SHP77 treated with DMSO at 0.1 percent for 48 hours (cell line): ENCODE data around the gene TTC39B.
"Not testable (repeated sequence)": the region's sequence is repeated elsewhere in the genome, so short reads cannot be mapped to it uniquely, and the experiment has no call there.

Experiments
- DNase-seq: peaks from one replicate; lab custom pipeline; 2025; lab: John Stamatoyannopoulos, UW

TTC39B gene

DNA sequence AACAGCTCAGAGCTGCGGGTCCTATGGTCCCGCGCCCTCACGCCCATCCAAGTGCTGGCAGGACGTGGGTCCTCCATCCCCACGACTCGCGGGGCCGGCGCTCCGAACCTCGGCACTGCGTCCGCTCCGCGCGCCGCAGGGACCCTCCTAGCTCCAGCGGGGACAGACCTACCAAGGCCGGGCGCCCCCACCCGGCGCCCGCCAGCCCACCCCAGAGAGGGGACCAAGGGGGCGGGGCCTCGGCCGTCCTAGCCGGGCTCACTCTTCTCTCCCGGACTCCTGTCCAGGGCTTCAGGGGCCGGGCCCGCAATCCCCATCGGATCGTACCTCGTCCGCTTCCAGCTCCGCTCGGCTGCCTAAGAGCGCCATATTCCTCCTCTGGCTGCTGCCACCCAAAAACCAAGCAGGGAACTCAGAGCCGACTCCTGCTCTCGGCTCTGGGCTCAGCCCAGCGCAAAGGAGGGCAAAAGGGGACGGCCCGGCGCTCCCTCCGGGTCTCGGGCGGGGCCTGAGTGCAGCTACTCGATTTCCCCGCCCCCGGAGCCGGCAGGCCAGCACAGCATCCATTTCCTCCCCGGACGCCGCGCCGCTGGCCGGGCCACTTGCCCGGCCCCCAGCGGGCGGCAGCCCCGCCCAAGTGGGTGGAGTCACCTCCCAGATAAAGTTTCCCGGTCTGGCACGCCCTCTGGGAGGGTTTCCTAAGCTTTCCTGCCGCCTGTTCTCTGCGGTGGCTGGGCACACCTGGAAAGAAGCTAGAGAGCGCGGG lies at the start of gene TTC39B:
TTC39B (minus strand) TSS at position 460 of the 766 bp plus-strand sequence; CDS start at position 369, 91 bp downstream.
- peak; percentile 63 for DNase-seq

- DNase-seq, result no peak
Measured at GRCh38 chr9:15355669-15356068, 48.7 kb upstream of the TTC39B start.

DNA sequence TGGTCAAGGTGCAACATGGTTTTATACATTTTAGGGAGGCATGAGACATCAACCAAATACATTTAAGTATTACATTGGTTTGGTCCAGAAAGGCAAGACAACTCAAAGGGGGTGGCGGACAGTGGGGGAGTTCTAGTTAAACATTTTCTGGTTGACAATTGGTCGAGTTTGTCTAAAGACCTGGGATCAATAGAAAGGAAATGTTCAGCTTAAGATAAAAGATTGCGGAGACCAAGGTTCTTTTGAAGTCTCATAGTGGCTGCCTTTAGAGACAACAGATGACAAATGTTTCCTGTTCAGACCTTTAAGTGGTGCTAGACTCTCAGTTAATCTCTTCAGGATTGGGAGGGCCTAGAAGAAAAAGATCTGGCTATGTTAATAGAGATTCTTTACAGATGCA lies 47.7 kb upstream of the TTC39B start:
- DNase-seq, result no peak

DNA sequence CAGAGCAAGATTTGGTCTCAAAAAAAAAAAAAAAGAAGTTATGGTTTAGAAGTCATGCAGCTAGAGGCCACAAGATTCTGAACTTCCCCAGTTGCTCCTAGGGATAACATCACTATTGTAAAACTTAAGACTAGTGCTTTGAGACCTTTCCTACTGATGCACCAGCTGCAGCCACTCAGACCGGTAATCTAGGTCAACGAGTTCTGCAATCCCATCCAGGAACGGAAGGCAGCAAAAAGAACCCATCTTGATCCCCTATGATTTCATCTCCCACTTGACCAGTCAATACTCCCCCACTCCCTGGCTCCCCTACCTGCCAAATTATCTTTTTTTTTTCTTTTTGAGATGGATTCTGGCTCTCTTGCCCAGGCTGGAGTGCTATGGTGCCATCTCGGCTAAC lies 46.9 kb upstream of the TTC39B start:
- DNase-seq, result no peak

GRCh38 chr9:15352306-15352705 lies 45.3 kb upstream of the TTC39B start:
- no peak for DNase-seq

DNA sequence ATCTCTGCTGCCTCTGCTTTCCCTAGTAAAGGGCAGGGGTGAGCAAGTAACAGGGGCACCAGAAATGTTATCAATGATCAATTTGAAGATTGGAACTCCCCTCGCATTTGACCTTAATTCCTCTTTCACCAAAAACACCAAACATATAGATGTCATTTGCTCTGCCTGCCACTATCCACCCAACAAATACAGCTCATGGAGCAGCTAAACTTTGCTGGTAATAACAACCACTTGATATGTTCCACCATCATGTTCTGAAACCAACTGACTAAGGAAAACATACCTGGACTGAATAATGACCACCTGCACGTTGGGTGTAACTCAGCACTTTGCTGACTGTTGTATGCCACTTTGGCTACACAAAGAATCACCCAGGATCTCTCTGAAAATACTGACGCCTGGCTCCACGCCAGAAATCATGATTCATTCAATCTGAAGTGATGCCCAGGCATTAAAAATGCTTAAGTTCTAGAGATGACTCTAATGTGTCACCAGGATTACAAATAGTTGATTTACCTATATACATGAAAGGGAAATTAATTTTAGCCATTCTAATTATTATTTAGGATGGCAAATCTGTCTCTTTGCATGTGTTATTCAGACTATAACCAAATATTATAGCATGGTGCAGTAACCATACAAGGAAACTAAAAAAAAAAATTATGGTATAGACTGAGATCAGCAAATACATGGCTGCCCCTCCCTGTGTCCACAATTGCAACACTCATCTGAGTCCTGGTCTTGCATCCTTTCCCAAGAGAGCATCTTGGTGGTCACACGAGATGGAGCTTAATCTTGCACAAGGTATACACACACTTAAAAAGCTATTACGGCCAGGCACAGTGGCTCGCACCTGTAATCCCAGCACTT lies 43.1 kb upstream of the TTC39B start:
- DNase-seq, result peak; percentile 20

DNA sequence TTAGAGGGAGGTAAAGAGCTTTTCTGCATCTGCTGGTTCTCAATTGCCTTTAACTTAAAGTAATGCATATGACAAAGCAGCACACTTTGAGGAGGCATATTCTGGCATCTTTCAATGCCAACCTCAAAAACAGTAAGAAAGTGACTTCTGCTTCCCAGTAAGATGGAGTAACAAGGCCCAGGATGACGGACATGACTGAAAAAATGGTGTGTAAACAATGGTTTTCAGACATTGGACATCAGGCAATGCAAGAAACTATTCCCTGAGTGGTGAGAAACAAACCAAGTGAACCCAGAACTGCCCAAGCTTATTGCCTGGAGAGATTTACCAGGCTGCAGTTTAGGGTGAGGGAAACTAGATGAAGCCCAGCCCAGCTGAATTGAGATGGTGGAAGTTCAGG lies 39.8 kb upstream of the TTC39B start:
- no peak for DNase-seq

DNA sequence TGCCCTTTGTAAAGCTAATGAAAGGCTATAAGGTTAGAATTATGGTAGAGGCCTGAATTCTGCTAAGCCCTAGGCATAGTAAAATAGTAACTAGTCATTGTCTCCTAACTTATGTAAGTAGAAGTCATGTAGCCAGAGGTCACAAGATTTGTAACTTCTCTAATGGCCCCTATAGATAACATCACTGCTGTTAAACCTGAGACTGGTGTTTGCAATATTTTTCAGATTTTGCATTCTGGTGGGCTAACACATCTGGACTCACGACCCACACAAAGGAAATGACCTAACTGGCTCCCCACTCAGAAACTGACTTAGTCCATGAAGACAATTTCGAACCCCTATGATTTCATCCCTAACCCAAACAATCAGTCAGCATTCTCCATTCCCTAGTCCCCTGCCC lies 37.2 kb upstream of the TTC39B start:
- no peak for DNase-seq

GRCh38 chr9:15333376-15333881 lies 26.4 kb upstream of the TTC39B start:
- no peak for DNase-seq

DNA sequence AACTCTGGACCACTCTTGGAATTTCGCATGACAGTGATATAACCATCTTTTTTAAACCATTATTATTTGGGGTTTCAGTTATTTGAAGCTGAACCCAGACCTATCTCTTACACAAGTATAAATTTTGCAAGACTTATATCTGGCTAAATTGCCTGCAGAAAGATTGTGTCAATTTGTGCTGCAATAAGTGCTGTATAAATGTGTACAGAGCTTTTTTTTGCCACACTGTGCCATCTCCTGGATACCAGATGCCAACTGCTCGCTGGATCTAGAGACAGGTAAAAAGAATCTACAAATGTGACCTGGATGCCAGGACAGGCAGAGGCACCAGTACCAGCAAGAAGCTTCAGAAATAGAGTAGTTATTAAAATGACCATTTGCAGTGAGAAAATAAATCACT lies 25.9 kb upstream of the TTC39B start:
- DNase-seq, result no peak

DNA sequence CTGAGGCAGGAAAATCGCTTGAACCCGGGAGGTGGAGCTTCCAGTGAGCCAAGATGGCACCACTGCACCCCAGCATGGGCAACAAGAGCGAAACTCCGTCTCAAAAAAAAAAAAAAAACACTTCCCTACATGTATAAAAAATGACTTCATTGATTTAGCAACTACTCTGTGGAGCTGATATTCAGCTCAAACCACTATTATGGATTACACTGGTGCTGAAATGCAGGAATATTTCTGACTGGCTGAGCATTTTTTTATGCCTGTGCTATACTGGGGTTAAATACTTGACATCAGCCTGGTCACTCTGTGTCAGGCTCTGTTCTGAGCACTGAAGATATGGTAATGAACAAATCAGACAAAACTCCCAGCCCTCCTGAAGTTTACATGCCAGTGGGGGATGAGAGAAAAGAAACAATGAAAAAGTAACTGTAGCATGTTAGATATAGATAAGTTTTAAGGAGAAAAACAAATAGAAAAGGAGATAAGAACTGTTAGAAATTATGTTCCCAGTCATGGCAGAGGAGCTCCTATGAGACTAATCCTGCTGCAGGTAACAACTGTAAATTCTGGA lies 22.6 kb upstream of the TTC39B start:
- no peak for DNase-seq

DNA sequence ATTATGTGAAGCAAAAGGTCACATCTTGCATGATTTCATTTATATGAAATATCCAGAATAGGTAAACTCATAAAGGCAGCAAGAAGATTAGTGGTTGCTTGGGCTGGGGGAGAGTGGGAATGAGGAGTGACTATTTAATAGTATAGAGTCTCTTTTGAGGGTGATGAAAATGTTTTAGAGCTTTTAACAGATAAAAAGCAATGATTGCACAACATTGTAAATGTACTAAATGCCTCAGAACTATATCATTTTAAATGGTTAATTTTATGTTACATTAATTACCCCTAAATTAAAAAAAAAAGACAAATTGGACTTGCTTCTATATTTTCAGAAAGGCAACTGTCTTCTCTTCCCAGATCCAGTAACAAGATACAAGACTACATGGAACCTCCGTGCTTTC lies 21.9 kb upstream of the TTC39B start:
- no peak for DNase-seq

DNA sequence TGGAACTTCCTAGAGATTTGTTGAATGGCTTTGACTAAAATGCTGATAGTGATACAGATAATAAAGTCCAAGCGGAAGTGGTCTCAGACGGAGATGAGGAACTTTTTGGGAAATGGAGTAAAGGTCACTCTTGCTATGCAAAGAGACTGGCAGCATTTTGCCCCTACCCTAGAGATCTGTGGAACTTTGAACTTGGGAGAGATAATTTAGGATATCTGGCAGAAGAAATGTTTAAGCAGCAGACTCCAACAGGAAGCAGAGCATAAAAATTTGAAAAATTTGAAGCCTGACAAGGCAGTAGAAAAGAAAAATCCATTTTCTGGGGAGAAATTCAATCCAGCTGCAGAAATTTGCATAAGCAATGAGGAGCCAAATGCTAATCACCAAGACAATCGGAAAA lies 15.7 kb upstream of the TTC39B start:
- DNase-seq, result not testable (repeated sequence)

DNA sequence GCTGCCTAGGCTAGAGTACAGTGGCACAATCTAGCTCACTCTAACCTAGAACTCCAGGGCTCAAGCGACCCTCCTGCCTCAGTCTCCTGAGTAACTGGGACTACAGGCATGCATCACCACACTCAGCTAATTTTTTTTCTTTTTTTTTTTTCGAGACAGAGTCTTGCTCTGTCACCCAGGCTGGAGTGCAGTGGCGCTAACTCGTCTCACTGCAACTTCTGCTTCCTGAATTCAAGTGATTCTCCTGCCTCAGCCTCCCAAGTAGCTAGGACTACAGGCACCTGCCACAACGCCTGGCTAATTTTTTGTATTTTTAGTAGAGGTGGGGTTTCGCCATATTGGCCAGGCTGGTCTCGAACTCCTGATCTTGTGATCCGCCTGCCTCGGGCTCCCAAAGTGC lies 12.6 kb upstream of the TTC39B start:
- DNase-seq, result not testable (repeated sequence)

GRCh38 chr9:15317836-15318235 lies 10.8 kb upstream of the TTC39B start:
- DNase-seq, result no peak

DNA sequence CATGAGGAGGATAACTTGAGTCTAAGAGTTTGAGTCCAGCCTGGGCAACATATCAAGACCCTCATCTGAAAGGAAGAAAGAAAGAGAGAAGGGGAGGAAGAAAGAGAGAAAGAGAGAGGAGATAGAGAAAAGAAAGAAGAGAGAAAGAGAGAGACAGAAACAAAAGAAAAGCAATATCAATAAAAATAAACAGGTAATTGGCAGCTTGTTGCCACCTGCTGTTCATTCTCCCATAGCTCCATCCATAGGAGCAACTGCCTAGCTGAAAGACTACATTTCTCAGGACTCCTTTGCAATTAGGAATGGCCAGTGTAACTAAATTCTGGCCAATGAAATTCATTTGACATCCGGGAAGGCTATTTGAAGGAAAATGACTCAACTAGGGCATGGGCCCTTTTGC lies 4.6 kb upstream of the TTC39B start:
- DNase-seq, result no peak

GRCh38 chr9:15310107-15310850 lies 3.3 kb upstream of the TTC39B start:
- no peak for DNase-seq

DNA sequence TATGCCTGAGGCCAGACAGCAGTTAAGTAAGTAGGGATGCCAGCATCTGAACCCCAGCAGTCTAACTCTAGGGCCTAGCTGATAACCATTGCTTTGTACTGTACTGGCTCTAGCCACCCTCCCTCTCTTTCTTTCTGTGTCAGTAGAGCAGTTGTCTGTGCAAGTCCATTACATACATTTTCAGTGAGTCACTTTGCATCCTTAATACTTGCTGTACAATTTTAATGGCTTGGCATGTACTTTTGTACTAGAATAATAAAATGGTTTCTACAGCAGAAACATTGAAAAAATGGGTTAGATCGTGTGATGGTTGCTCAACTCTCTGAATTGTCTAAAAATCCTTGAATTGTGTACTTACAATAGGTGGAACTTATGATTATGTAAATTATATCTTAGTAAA lies 1.5 kb upstream of the TTC39B start:
- no peak for DNase-seq

- DNase-seq, result no peak
Measured at GRCh38 chr9:15307523-15307841, 466 bp upstream of the TTC39B start.

DNA sequence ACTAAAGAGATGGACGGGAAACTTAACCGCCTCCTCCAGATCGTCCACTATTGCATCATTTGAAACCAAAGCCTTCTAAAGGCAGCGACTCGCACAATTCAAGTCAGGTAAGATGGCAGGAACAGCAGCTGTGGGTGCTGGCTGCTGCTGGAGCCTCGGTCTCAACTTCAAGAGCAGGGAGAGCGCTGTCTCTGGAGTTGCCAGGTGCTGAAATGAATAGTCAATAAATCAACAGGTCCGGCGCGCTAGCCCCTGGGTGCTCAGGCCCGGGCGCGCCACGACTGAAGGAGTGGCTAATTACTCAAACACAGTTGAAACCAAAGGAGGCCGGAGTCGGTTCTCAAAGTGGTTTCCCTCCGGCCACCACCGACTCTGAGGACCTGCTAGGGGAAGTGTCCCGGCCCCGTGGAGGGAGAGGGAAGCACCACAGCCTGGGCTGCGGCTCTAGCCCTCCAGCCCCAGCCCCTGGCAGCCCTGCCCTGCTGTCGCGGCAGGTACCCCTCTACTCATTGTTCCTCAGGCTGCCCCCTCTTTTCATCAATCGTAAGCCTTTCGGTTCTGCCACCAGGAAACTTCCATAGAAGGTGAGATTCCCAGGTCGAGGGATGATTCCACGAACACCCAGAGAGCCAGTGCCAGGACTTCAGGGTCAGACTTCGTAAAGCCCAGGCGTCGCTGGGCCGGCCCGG lies 804 bp downstream of the TTC39B start:
- DNase-seq, result peak; percentile 60

- DNase-seq, result no peak
Measured at GRCh38 chr9:15305470-15305869, 1.5 kb downstream of the TTC39B start.

DNA sequence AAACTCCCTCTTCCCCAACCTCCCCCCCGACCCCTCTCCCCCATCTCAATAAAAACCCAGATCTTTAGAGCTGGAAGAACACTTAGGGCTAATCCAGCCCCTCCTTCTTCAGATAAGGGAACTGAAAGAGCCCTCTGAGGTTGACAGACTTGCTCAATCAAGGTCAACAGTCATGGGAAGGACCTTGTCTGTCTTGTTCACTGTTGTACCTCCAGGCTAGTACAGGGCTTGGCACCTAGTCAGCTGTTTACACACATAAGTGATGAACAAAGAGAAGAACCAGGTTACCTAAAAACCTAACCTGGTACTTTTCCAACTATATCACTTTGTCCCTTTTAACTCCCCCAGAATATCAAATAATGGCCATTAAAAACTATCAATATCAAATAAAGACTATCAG lies 2.4 kb downstream of the TTC39B start:
- DNase-seq, result no peak
